GM23338 (cell line): ENCODE measurements around the gene FRMPD1. TPM values are rescaled to one million over a fixed set of nuclear protein-coding genes. Genes with fewer than 3 reads are reported as not detected.

ENCODE experiments used
- ATAC-seq: fragments of 200-7000 bp; cut with Tn5 transposase; 3 replicates; pipeline ENCODE4 v1.9.1; 2020
- DNase-seq: peaks from one replicate; pipeline ENCODE4 v3.0.0-alpha.2; 2015; ENCODE audit warnings: low spot score
- H2AFZ ChIP-seq: fragments of 200-600 bp; sonication (generic); 2 replicates; pipeline ENCODE4 v1.8.0; 2016; ENCODE audit warnings: antibody characterized with exemption, mild to moderate bottlenecking, moderate library complexity
- H3F3A ChIP-seq: fragments of 200-600 bp; sonication (generic); replicated peaks from 2 replicates; pipeline ENCODE4 v1.8.0; 2017; ENCODE audit warnings: antibody characterized with exemption, mixed run types, low read depth
- H3K27ac ChIP-seq: fragments of 200-600 bp; sonication (generic); 2 replicates; pipeline ENCODE4 v1.6.1; 2016; ENCODE audit warnings: low read depth
- H3K27me3 ChIP-seq: fragments of 200-600 bp; sonication (generic); 2 replicates; pipeline ENCODE4 v1.8.0; 2016; ENCODE audit warnings: mild to moderate bottlenecking, mixed run types, moderate library complexity; ENCODE audit not compliant: insufficient read depth
- H3K36me3 ChIP-seq: fragments of 200-600 bp; sonication (generic); 2 replicates; pipeline ENCODE4 v1.8.0; 2016; ENCODE audit warnings: mild to moderate bottlenecking; ENCODE audit not compliant: insufficient read depth
- H3K4me1 ChIP-seq: fragments of 200-600 bp; sonication (generic); 2 replicates; pipeline ENCODE4 v1.8.0; 2016; ENCODE audit warnings: mild to moderate bottlenecking, moderate library complexity; ENCODE audit not compliant: insufficient read depth
- H3K4me2 ChIP-seq: fragments of 200-600 bp; sonication (generic); 2 replicates; pipeline ENCODE4 v1.7.1; 2017; ENCODE audit warnings: mixed run types
- H3K4me3 ChIP-seq: fragments of 200-600 bp; sonication (generic); 2 replicates; pipeline ENCODE4 v1.6.1; 2016; ENCODE audit warnings: mixed run types
- H3K79me2 ChIP-seq: fragments of 200-600 bp; sonication (generic); replicated peaks from 2 replicates; pipeline ENCODE4 v1.8.0; 2017; ENCODE audit warnings: mild to moderate bottlenecking; ENCODE audit not compliant: insufficient read depth
- H3K9me2 ChIP-seq: fragments of 200-600 bp; sonication (generic); 2 replicates; pipeline ENCODE4 v1.8.0; 2017; ENCODE audit not compliant: insufficient read depth
- H4K20me1 ChIP-seq: fragments of 200-600 bp; sonication (generic); replicated peaks from 2 replicates; pipeline ENCODE4 v1.8.0; 2017; ENCODE audit warnings: mild to moderate bottlenecking; ENCODE audit not compliant: insufficient read depth
- H3K27ac Mint-ChIP-seq: 2 replicates; pipeline ENCODE4 v1.8.0; 2020; ENCODE audit warnings: inconsistent platforms, mild to moderate bottlenecking, moderate library complexity, mixed read lengths
- H3K27me3 Mint-ChIP-seq: 3 replicates; pipeline ENCODE4 v1.8.0; 2022; ENCODE audit warnings: low read depth, mild to moderate bottlenecking, moderate library complexity, mixed read lengths, inconsistent platforms; ENCODE audit not compliant: insufficient read depth, poor library complexity
- H3K36me3 Mint-ChIP-seq: 3 replicates; pipeline ENCODE4 v1.8.0; 2021; ENCODE audit warnings: low read depth, mild to moderate bottlenecking, inconsistent platforms, moderate library complexity, mixed read lengths
- H3K4me1 Mint-ChIP-seq: 3 replicates; pipeline ENCODE4 v1.8.0; 2020; ENCODE audit warnings: mild to moderate bottlenecking, inconsistent platforms, mixed read lengths
- H3K4me3 Mint-ChIP-seq: 3 replicates; pipeline ENCODE4 v1.8.0; 2021; ENCODE audit warnings: moderate library complexity, mild to moderate bottlenecking, inconsistent platforms, mixed read lengths
- H3K9me3 Mint-ChIP-seq: 3 replicates; pipeline ENCODE4 v1.8.0; 2020; ENCODE audit warnings: moderate library complexity, mild to moderate bottlenecking, inconsistent platforms, mixed read lengths
- CREB1 ChIP-seq: fragments of 250-450 bp; sonication (Bioruptor Pico); IDR thresholded peaks from 2 replicates; pipeline ENCODE4 v1.5.0; 2020; ENCODE audit warnings: low read depth, mild to moderate bottlenecking, moderate library complexity
- CTCF ChIP-seq, 2 experiments: fragments of 200-600 bp in 1 of 2; sonication (generic) in 1 of 2; conservative IDR thresholded peaks; 2 replicates each; pipeline versions ENCODE4 v1.5.1 to v1.6.1; 2016 to 2017; ENCODE audit warnings: antibody characterized with exemption in 2 of 2, low read depth in 2 of 2, mild to moderate bottlenecking in 2 of 2, moderate library complexity in 1 of 2
- ETS1 ChIP-seq: IDR thresholded peaks from 2 replicates; pipeline ENCODE4 v1.6.1; 2016; ENCODE audit warnings: antibody characterized with exemption
- STAT1 ChIP-seq: IDR thresholded peaks from one replicate; pipeline ENCODE4 v1.6.1; 2016; ENCODE audit warnings: antibody characterized with exemption; ENCODE audit not compliant: unreplicated experiment
- ZNF114 ChIP-seq: fragments of 250-450 bp; sonication (Bioruptor Pico); IDR thresholded peaks from 2 replicates; pipeline ENCODE4 v1.5.0; 2020; ENCODE audit warnings: mild to moderate bottlenecking, moderate library complexity
- ZNF331 ChIP-seq: fragments of 250-450 bp; sonication (Bioruptor Pico); IDR thresholded peaks from 2 replicates; pipeline ENCODE4 v1.5.0; 2020; ENCODE audit warnings: low read depth, mild to moderate bottlenecking, moderate library complexity
- ZNF462 ChIP-seq: fragments of 250-450 bp; sonication (Bioruptor Pico); IDR thresholded peaks from 2 replicates; pipeline ENCODE4 v1.5.0; 2020; ENCODE audit warnings: mild to moderate bottlenecking, moderate library complexity
- polyA plus RNA-seq: library from polyadenylated mRNA; unstranded; fragments of >200 nt; fragmentation: Nextera tagmentation; extraction: Ambion mirVana; gene quantifications from 2 replicates; pipeline ENCODE4 v1.2.1, GENCODE V29; 2016
- total RNA-seq: library from RNA; depleted of rRNA; stranded (reverse); fragments of >200 nt; shearing (Covaris generic); gene quantifications from 2 replicates; pipeline ENCODE4 v1.2.3, GENCODE V29; 2014

FRMPD1 gene
- total and polyA plus RNA-seq, 2 experiments from 2014 or later = 0.23 to 0.63 TPM

- TF ChIP-seq ZNF462 (CRISPR knock-in tag) (no peak), ETS1 (no peak), ZNF331 (CRISPR knock-in tag) (no peak), CREB1 (CRISPR knock-in tag) (no peak), STAT1 (no peak), ZNF114 (CRISPR knock-in tag) (no peak)
These were observed 68.8 kb downstream of the FRMPD1 start (continued) for GRCh38 chr9:37719526-37719925.

GRCh38 chr9:37727013-37727412 lies 76.3 kb downstream of the FRMPD1 start:
- H3K36me3 ChIP-seq = no peaks in the 10 kb centered on the region
- H4K20me1 ChIP-seq = no peaks in the 10 kb centered on the region
- Mint-ChIP-seq H3K27me3 (peaks cover 3% of the 10 kb centered on the region), H3K36me3 (no peaks in the 10 kb centered on the region), H3K4me3 (no peak overlapping the region), H3K9me3 (no peaks in the 10 kb centered on the region), H3K4me1 (peaks cover 9% of the 10 kb centered on the region), H3K27ac (no peak overlapping the region)
- H3F3A ChIP-seq = no peaks in the 10 kb centered on the region
- ATAC-seq (no peak), DNase-seq (no peak)
- H2AFZ ChIP-seq = no peak overlapping the region
- no peaks in the 10 kb centered on the region for H3K79me2 ChIP-seq
- no peaks in the 10 kb centered on the region for H3K27me3 ChIP-seq
- no peaks in the 10 kb centered on the region for H3K9me2 ChIP-seq
- H3K27ac ChIP-seq = no peak overlapping the region
- no peak overlapping the region for H3K4me2 ChIP-seq
- H3K4me1 ChIP-seq = no peaks in the 10 kb centered on the region
- H3K4me3 ChIP-seq = no peak overlapping the region
- TF ChIP-seq CTCF (conservative IDR thresholded peaks at IDR 0.05; ENCODE audit: low read depth in 2 of 2) = no peak
- no peak for TF ChIP-seq ZNF462 (CRISPR knock-in tag)
